Ishikawa (cell line): ENCODE measurements around the gene EP300.

Source experiments
- CEBPB ChIP-seq: IDR thresholded peaks from 2 replicates; pipeline ENCODE4 v1.6.1; 2012
- CREB1 ChIP-seq: IDR thresholded peaks from 2 replicates; pipeline ENCODE4 v1.6.1; 2012; ENCODE audit warnings: low read depth
- EGR1 ChIP-seq: IDR thresholded peaks from 2 replicates; pipeline ENCODE4 v1.6.1; 2012
- EP300 ChIP-seq: IDR thresholded peaks from 2 replicates; pipeline ENCODE4 v1.6.1; 2012; ENCODE audit warnings: borderline replicate concordance
- MAX ChIP-seq: IDR thresholded peaks from 2 replicates; pipeline ENCODE4 v1.6.1; 2012
- NFIC ChIP-seq: IDR thresholded peaks from 2 replicates; pipeline ENCODE4 v1.6.1; 2012
- RAD21 ChIP-seq: IDR thresholded peaks from 2 replicates; pipeline ENCODE4 v1.6.1; 2012; ENCODE audit warnings: low read depth
- REST ChIP-seq: IDR thresholded peaks from 2 replicates; pipeline ENCODE4 v1.6.1; 2012; ENCODE audit warnings: low read depth, mild to moderate bottlenecking
- TAF1 ChIP-seq: IDR thresholded peaks from 2 replicates; pipeline ENCODE4 v1.6.1; 2012; ENCODE audit warnings: low read depth, mild to moderate bottlenecking
- TCF12 ChIP-seq: IDR thresholded peaks from 2 replicates; pipeline ENCODE4 v1.6.1; 2012; ENCODE audit warnings: low read depth
- TEAD4 ChIP-seq: IDR thresholded peaks from 2 replicates; pipeline ENCODE4 v1.6.1; 2012
- USF1 ChIP-seq: IDR thresholded peaks from 2 replicates; pipeline ENCODE4 v1.6.1; 2012
- YY1 ChIP-seq: IDR thresholded peaks from 2 replicates; pipeline ENCODE4 v1.6.1; 2012; ENCODE audit warnings: low read depth
- ZBTB7A ChIP-seq: IDR thresholded peaks from 2 replicates; pipeline ENCODE4 v1.6.1; 2012; ENCODE audit warnings: low read depth

GRCh38 chr22:41106122-41106968, 14.0 kb downstream of the EP300 start:
- no peak for TF ChIP-seq REST
- TF ChIP-seq EP300 = no peak
- TF ChIP-seq YY1 = no peak
- no peak for TF ChIP-seq TAF1
- no peak for TF ChIP-seq CEBPB
- no peak for TF ChIP-seq NFIC
- no peak for TF ChIP-seq MAX
- no peak for TF ChIP-seq TEAD4
- no peak for TF ChIP-seq CREB1
- TF ChIP-seq USF1 = no peak
- TF ChIP-seq EGR1 = no peak
- TF ChIP-seq RAD21 = no peak
- no peak for TF ChIP-seq ZBTB7A
- no peak for TF ChIP-seq TCF12
